ENCODE data around the gene ABLIM2.

Gene ABLIM2

DNA sequence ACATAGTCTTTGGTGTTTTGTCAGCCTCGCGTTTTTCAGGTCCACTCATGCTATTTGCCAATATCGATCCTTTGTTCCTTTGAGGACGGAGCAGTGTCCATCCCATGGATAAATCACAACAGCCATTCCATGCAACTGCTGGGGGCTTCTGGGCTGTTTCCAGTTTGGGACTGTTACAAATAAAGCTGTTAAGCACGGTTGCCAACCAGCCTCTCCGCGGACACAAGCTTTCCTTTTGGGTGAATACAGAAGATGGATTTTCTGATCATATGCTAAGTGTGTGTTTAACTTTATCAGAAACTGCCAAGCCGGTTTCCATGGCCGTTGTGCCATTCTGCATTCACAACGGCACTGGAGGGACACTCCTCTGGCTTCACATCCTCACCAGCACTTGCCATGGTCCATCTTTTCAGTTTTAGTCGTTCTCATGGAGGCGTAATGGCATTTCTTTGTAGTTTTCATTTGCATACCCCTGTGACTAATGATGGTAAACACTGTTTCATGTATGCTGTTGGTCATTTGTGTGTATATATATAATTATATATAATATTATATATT is 67.8 kb downstream of the ABLIM2 start:
- no peaks in the 10 kb centered on the region for H3K27me3 ChIP-seq (ENCODE audit: low read length)
- no peaks in the 10 kb centered on the region for H3K36me3 ChIP-seq (ENCODE audit: low read length)
- no peaks in the 10 kb centered on the region; the same call in 1 of the 2 replicates for H4K20me1 ChIP-seq (ENCODE audit: low read depth, low read length)
- no peaks in the 10 kb centered on the region for H3K9me2 ChIP-seq (replicated peaks; ENCODE audit: insufficient read depth, low read length)
- no peak overlapping the region for H3K4me2 ChIP-seq (ENCODE audit: low read depth, low read length, poor library complexity, severe bottlenecking)
- H2AFZ ChIP-seq (ENCODE audit: low read depth, low read length, severe bottlenecking) = no peak overlapping the region
- no peaks in the 10 kb centered on the region for H3F3A ChIP-seq (ENCODE audit: insufficient read depth)
- no peak overlapping the region for H3K9ac ChIP-seq (ENCODE audit: low read length)
- no peaks in the 10 kb centered on the region; the same call in 1 of the 2 replicates for H3K9me3 ChIP-seq (ENCODE audit: insufficient read depth, low read length)
- H3K27ac ChIP-seq (ENCODE audit: low read depth, low read length) = no peak overlapping the region
- TF ChIP-seq, protein P1, sequence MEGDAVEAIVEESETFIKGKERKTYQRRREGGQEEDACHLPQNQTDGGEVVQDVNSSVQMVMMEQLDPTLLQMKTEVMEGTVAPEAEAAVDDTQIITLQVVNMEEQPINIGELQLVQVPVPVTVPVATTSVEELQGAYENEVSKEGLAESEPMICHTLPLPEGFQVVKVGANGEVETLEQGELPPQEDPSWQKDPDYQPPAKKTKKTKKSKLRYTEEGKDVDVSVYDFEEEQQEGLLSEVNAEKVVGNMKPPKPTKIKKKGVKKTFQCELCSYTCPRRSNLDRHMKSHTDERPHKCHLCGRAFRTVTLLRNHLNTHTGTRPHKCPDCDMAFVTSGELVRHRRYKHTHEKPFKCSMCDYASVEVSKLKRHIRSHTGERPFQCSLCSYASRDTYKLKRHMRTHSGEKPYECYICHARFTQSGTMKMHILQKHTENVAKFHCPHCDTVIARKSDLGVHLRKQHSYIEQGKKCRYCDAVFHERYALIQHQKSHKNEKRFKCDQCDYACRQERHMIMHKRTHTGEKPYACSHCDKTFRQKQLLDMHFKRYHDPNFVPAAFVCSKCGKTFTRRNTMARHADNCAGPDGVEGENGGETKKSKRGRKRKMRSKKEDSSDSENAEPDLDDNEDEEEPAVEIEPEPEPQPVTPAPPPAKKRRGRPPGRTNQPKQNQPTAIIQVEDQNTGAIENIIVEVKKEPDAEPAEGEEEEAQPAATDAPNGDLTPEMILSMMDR (IDR thresholded peaks at IDR 0.05; ENCODE audit: insufficient read depth, low read length, poor library complexity, severe bottlenecking) = no peak
- no peak for TF ChIP-seq EZH2phosphoT487 (conservative IDR thresholded peaks at IDR 0.05; ENCODE audit: low read length)
- no peak overlapping the region for H3K4me3 ChIP-seq (ENCODE audit: insufficient read depth, low read length, poor library complexity, severe bottlenecking)
- no peaks in the 10 kb centered on the region for H3K79me2 ChIP-seq (ENCODE audit: insufficient read depth, low read length)

DNA sequence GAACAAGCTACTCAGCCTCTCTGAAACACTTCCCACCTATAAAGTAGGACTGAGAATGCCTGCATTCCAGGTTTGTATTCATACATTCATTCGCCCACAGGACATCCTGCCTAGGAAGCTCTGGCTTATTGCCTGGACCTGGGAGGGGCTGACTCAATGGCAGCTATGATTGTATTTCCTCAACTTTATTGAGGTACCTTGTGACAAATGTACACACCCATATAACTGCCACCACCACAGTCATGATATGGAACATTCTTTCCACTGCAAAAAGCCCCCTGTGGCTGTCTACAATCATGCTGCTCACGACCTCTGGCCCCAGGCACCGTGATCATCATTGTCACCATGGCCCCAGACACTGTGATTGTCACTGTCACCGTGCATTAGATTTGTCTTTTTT is 68.3 kb downstream of the ABLIM2 start:
- Histone ChIP-seq H2AFZ (ENCODE audit: low read depth, low read length, severe bottlenecking) (no peak overlapping the region), H3K4me3 (ENCODE audit: insufficient read depth, low read length, poor library complexity, severe bottlenecking) (no peak overlapping the region), H3K4me2 (ENCODE audit: low read depth, low read length, poor library complexity, severe bottlenecking) (no peak overlapping the region), H3K36me3 (ENCODE audit: low read length) (no peaks in the 10 kb centered on the region), H3K9me3 (ENCODE audit: insufficient read depth, low read length) (no peaks in the 10 kb centered on the region; the same call in 1 of the 2 replicates), H3K27me3 (ENCODE audit: low read length) (no peaks in the 10 kb centered on the region), H3F3A (ENCODE audit: insufficient read depth) (no peaks in the 10 kb centered on the region), H3K9me2 (replicated peaks; ENCODE audit: insufficient read depth, low read length) (no peaks in the 10 kb centered on the region), H3K27ac (ENCODE audit: low read depth, low read length) (no peak overlapping the region), H3K79me2 (ENCODE audit: insufficient read depth, low read length) (no peaks in the 10 kb centered on the region), H4K20me1 (ENCODE audit: low read depth, low read length) (no peaks in the 10 kb centered on the region; the same call in 1 of the 2 replicates), H3K9ac (ENCODE audit: low read length) (no peak overlapping the region)
- TF ChIP-seq, protein P1 (IDR thresholded peaks at IDR 0.05; ENCODE audit: insufficient read depth, low read length, poor library complexity, severe bottlenecking) = no peak
- TF ChIP-seq EZH2phosphoT487 (conservative IDR thresholded peaks at IDR 0.05; ENCODE audit: low read length) = no peak

DNA sequence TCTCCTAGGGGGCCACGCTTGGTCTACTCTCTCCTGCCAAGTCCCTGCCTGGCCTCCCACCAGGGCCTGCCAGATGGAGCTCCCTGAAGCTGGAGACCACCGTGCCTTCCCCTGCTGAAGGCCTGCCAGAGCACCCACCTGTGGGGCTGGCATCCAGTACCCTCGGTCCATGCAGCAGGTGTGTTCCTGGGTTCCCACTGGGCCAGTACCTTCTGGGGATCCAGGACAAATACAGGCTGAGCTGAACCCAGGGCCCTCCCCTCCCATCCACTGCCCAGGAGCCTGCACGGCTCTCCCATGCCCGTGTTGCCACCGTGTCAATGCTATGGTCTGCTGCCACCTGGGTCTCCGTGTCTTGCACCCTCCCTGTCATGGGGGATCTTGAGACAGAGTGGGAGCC is 68.8 kb downstream of the ABLIM2 start:
- H3K9me2 ChIP-seq (replicated peaks; ENCODE audit: insufficient read depth, low read length) = no peaks in the 10 kb centered on the region
- no peak overlapping the region for H3K9ac ChIP-seq (ENCODE audit: low read length)
- H3K36me3 ChIP-seq (ENCODE audit: low read length) = no peaks in the 10 kb centered on the region
- H3K27me3 ChIP-seq (ENCODE audit: low read length) = no peaks in the 10 kb centered on the region
- no peak overlapping the region for H3K4me2 ChIP-seq (ENCODE audit: low read depth, low read length, poor library complexity, severe bottlenecking)
- no peak overlapping the region for H3K27ac ChIP-seq (ENCODE audit: low read depth, low read length)
- H3F3A ChIP-seq (ENCODE audit: insufficient read depth) = no peaks in the 10 kb centered on the region
- no peaks in the 10 kb centered on the region; the same call in 1 of the 2 replicates for H3K9me3 ChIP-seq (ENCODE audit: insufficient read depth, low read length)
- no peaks in the 10 kb centered on the region for H3K79me2 ChIP-seq (ENCODE audit: insufficient read depth, low read length)
- no peaks in the 10 kb centered on the region; the same call in 1 of the 2 replicates for H4K20me1 ChIP-seq (ENCODE audit: low read depth, low read length)
- no peak overlapping the region for H2AFZ ChIP-seq (ENCODE audit: low read depth, low read length, severe bottlenecking)
- TF ChIP-seq, protein P1 (IDR thresholded peaks at IDR 0.05; ENCODE audit: insufficient read depth, low read length, poor library complexity, severe bottlenecking) = no peak
- TF ChIP-seq EZH2phosphoT487 (conservative IDR thresholded peaks at IDR 0.05; ENCODE audit: low read length) = no peak
- H3K4me3 ChIP-seq (ENCODE audit: insufficient read depth, low read length, poor library complexity, severe bottlenecking) = no peak overlapping the region
